HEK293 (cell line): ENCODE measurements around the gene MRPS18A.

Experiments used
- BCL11A ChIP-seq: fragments of 450-650 bp; formaldehyde crosslinking; IDR thresholded peaks from 2 replicates; pipeline ENCODE4 v1.5.1; 2016; ENCODE audit warnings: low read depth, missing biosample characterization, missing genetic modification characterization
- EGR2 ChIP-seq: fragments of 450-650 bp; formaldehyde crosslinking; IDR thresholded peaks from 2 replicates; pipeline ENCODE4 v1.5.1; 2016; ENCODE audit warnings: low read depth, missing biosample characterization, missing genetic modification characterization
- KLF1 ChIP-seq: fragments of 450-650 bp; formaldehyde crosslinking; IDR thresholded peaks from 2 replicates; pipeline ENCODE4 v1.5.1; 2016; ENCODE audit warnings: missing biosample characterization, missing genetic modification characterization
- KLF16 ChIP-seq: fragments of 450-650 bp; formaldehyde crosslinking; IDR thresholded peaks from 2 replicates; pipeline ENCODE4 v1.5.1; 2017; ENCODE audit warnings: missing biosample characterization, missing genetic modification characterization
- KLF7 ChIP-seq: fragments of 450-650 bp; formaldehyde crosslinking; IDR thresholded peaks from 2 replicates; pipeline ENCODE4 v1.5.1; 2016; ENCODE audit warnings: missing biosample characterization, missing genetic modification characterization, borderline replicate concordance
- KLF8 ChIP-seq: fragments of 450-650 bp; formaldehyde crosslinking; IDR thresholded peaks from 2 replicates; pipeline ENCODE4 v1.5.1; 2016; ENCODE audit warnings: missing biosample characterization, missing genetic modification characterization
- OSR2 ChIP-seq: fragments of 450-650 bp; formaldehyde crosslinking; IDR thresholded peaks from 2 replicates; pipeline ENCODE4 v1.5.1; 2016; ENCODE audit warnings: missing biosample characterization, missing genetic modification characterization
- ZBTB20 ChIP-seq: fragments of 450-650 bp; formaldehyde crosslinking; IDR thresholded peaks from 2 replicates; pipeline ENCODE4 v1.5.1; 2016; ENCODE audit warnings: missing biosample characterization, missing genetic modification characterization
- ZBTB6 ChIP-seq: fragments of 450-650 bp; formaldehyde crosslinking; IDR thresholded peaks from 2 replicates; pipeline ENCODE4 v1.5.1; 2017; ENCODE audit warnings: missing biosample characterization, missing genetic modification characterization
- ZBTB7A ChIP-seq: fragments of 450-650 bp; formaldehyde crosslinking; IDR thresholded peaks from 2 replicates; pipeline ENCODE4 v1.5.1; 2016; ENCODE audit warnings: low read depth, missing biosample characterization, missing genetic modification characterization
- ZFP69B ChIP-seq: fragments of 450-650 bp; formaldehyde crosslinking; IDR thresholded peaks from 2 replicates; pipeline ENCODE4 v1.5.1; 2016; ENCODE audit warnings: missing biosample characterization, missing genetic modification characterization
- ZNF140 ChIP-seq: fragments of 450-650 bp; formaldehyde crosslinking; IDR thresholded peaks from 2 replicates; pipeline ENCODE4 v1.5.1; 2016; ENCODE audit warnings: missing biosample characterization, missing genetic modification characterization
- ZNF148 ChIP-seq: fragments of 450-650 bp; formaldehyde crosslinking; IDR thresholded peaks from 2 replicates; pipeline ENCODE4 v1.5.0; 2017; ENCODE audit warnings: missing biosample characterization, missing genetic modification characterization, borderline replicate concordance
- ZNF16 ChIP-seq: fragments of 450-650 bp; formaldehyde crosslinking; IDR thresholded peaks from 2 replicates; pipeline ENCODE4 v1.5.1; 2016; ENCODE audit warnings: low read depth, missing biosample characterization, missing genetic modification characterization
- ZNF169 ChIP-seq: fragments of 450-650 bp; formaldehyde crosslinking; IDR thresholded peaks from 2 replicates; pipeline ENCODE4 v1.5.1; 2016; ENCODE audit warnings: missing biosample characterization, missing genetic modification characterization
- ZNF202 ChIP-seq: fragments of 450-650 bp; formaldehyde crosslinking; IDR thresholded peaks from 2 replicates; pipeline ENCODE4 v1.5.1; 2016; ENCODE audit warnings: missing biosample characterization, missing genetic modification characterization, borderline replicate concordance
- ZNF221 ChIP-seq: fragments of 450-650 bp; formaldehyde crosslinking; IDR thresholded peaks from 2 replicates; pipeline ENCODE4 v1.5.1; 2017; ENCODE audit warnings: missing biosample characterization, missing genetic modification characterization, borderline replicate concordance
- ZNF26 ChIP-seq: fragments of 450-650 bp; formaldehyde crosslinking; IDR thresholded peaks from 2 replicates; pipeline ENCODE4 v1.5.1; 2016; ENCODE audit warnings: missing biosample characterization, missing genetic modification characterization
- ZNF302 ChIP-seq: fragments of 450-650 bp; formaldehyde crosslinking; IDR thresholded peaks from 2 replicates; pipeline ENCODE4 v1.5.1; 2016; ENCODE audit warnings: missing biosample characterization, missing genetic modification characterization, low read depth
- ZNF335 ChIP-seq: fragments of 450-650 bp; formaldehyde crosslinking; conservative IDR thresholded peaks from 2 replicates; pipeline ENCODE4 v1.5.1; 2016; ENCODE audit warnings: missing biosample characterization, missing genetic modification characterization
- ZNF398 ChIP-seq: fragments of 450-650 bp; formaldehyde crosslinking; IDR thresholded peaks from 2 replicates; pipeline ENCODE4 v1.5.1; 2017; ENCODE audit warnings: missing biosample characterization, missing genetic modification characterization
- ZNF449 ChIP-seq: fragments of 450-650 bp; formaldehyde crosslinking; IDR thresholded peaks from 2 replicates; pipeline ENCODE4 v1.5.1; 2017; ENCODE audit warnings: missing biosample characterization, mild to moderate bottlenecking, missing genetic modification characterization, moderate library complexity
- ZNF48 ChIP-seq: fragments of 450-650 bp; formaldehyde crosslinking; IDR thresholded peaks from 2 replicates; pipeline ENCODE4 v1.5.1; 2016; ENCODE audit warnings: missing biosample characterization, missing genetic modification characterization
- ZNF548 ChIP-seq: fragments of 450-650 bp; formaldehyde crosslinking; IDR thresholded peaks from 2 replicates; pipeline ENCODE4 v1.5.1; 2016; ENCODE audit warnings: missing biosample characterization, missing genetic modification characterization
- ZNF610 ChIP-seq: fragments of 450-650 bp; formaldehyde crosslinking; IDR thresholded peaks from 2 replicates; pipeline ENCODE4 v1.5.1; 2016; ENCODE audit warnings: missing biosample characterization, missing genetic modification characterization, borderline replicate concordance
- ZNF624 ChIP-seq: fragments of 450-650 bp; formaldehyde crosslinking; IDR thresholded peaks from 2 replicates; pipeline ENCODE4 v1.5.1; 2017; ENCODE audit warnings: missing biosample characterization, missing genetic modification characterization
- ZNF626 ChIP-seq: fragments of 450-650 bp; sonication (Bioruptor Pico); formaldehyde crosslinking; IDR thresholded peaks from 2 replicates; pipeline ENCODE4 v1.5.1; 2018; ENCODE audit warnings: missing biosample characterization, missing genetic modification characterization, inconsistent platforms
- ZNF670 ChIP-seq: fragments of 450-650 bp; formaldehyde crosslinking; IDR thresholded peaks from 2 replicates; pipeline ENCODE4 v1.5.1; 2016; ENCODE audit warnings: missing biosample characterization, missing genetic modification characterization, low read depth
- ZNF692 ChIP-seq: fragments of 450-650 bp; formaldehyde crosslinking; IDR thresholded peaks from 2 replicates; pipeline ENCODE4 v1.5.1; 2016; ENCODE audit warnings: missing biosample characterization, missing genetic modification characterization
- ZNF837 ChIP-seq: fragments of 450-650 bp; formaldehyde crosslinking; IDR thresholded peaks from 2 replicates; pipeline ENCODE4 v1.5.1; 2016; ENCODE audit warnings: missing biosample characterization, missing genetic modification characterization

The MRPS18A gene

GRCh38 chr6:43699564-43700186 lies 12.1 kb upstream of the MRPS18A start (continued):
- TF ChIP-seq ZBTB6 (tag by site-specific recombination) (no peak), ZNF449 (tag by site-specific recombination) (no peak), ZNF148 (no peak), ZNF16 (tag by site-specific recombination) (no peak), ZNF140 (tag by site-specific recombination) (no peak), ZNF398 (tag by site-specific recombination) (peak; percentile 93), ZNF302 (tag by site-specific recombination) (no peak), KLF16 (tag by site-specific recombination) (no peak), ZNF26 (tag by site-specific recombination) (no peak), ZNF202 (tag by site-specific recombination) (no peak), ZBTB7A (no peak), KLF7 (no peak), OSR2 (tag by site-specific recombination) (peak; percentile 51; the same call in 1 of the 2 replicates), ZNF626 (tag by site-specific recombination) (no peak), ZFP69B (peak; percentile 24; the same call in 1 of the 2 replicates), KLF1 (no peak), ZNF670 (tag by site-specific recombination) (no peak), ZNF692 (no peak), EGR2 (tag by site-specific recombination) (no peak), ZNF548 (tag by site-specific recombination) (no peak), ZNF169 (tag by site-specific recombination) (no peak), ZNF221 (tag by site-specific recombination) (no peak), ZNF48 (tag by site-specific recombination) (no peak), ZNF335 (0 out of 2 replicates have a peak, but pooled peaks have one; percentile 37), ZBTB20 (tag by site-specific recombination) (0 out of 2 replicates have a peak, but pooled peaks have one; percentile 20), KLF8 (tag by site-specific recombination) (no peak), ZNF837 (tag by site-specific recombination) (no peak), ZNF610 (tag by site-specific recombination) (no peak), ZNF624 (no peak), BCL11A (tag by site-specific recombination) (0 out of 2 replicates have a peak, but pooled peaks have one; percentile 20)
